ENCODE results near the gene RGS9.

The RGS9 gene

GRCh38 chr17:65172496-65173136, 35.4 kb downstream of the RGS9 start:
- Histone ChIP-seq H4K8ac (ENCODE audit: low read depth, low read length) (no peak overlapping the region), H3K56ac (ENCODE audit: low read length) (no peak overlapping the region), H3K36me3 (ENCODE audit: control insufficient read depth, insufficient read depth, low read length) (no peaks in the 10 kb centered on the region), H3K79me1 (ENCODE audit: low read length) (no peaks in the 10 kb centered on the region), H3K4ac (ENCODE audit: low read depth, low read length) (no peak overlapping the region), H2BK5ac (ENCODE audit: low read length) (no peak overlapping the region), H2AK5ac (ENCODE audit: low read length) (no peak overlapping the region), H3K4me2 (ENCODE audit: low read length) (no peak overlapping the region), H3K79me2 (ENCODE audit: control insufficient read depth, insufficient read depth, low read length) (no peaks in the 10 kb centered on the region), H3K27ac (ENCODE audit: low read depth, low read length) (no peak overlapping the region), H4K5ac (ENCODE audit: low read length) (no peak overlapping the region), H3K23ac (ENCODE audit: low read length) (no peak overlapping the region), H3K9ac (ENCODE audit: low read length) (no peak overlapping the region), H3K4me1 (ENCODE audit: control insufficient read depth, low read depth, low read length) (peaks cover 6% of the 10 kb centered on the region), H3K27me3 (ENCODE audit: insufficient read depth, low read length, poor library complexity) (no peaks in the 10 kb centered on the region), H3K18ac (ENCODE audit: low read length) (no peak overlapping the region), H3K4me3 (ENCODE audit: low read length) (no peak overlapping the region), H2BK120ac (ENCODE audit: low read depth, low read length) (no peak overlapping the region), H2BK15ac (replicated peaks; ENCODE audit: low read depth) (no peak overlapping the region)
- no peak for DNase-seq
- WGBS (ENCODE audit: extremely low coverage, insufficient coverage, low lambda C conversion rate): no CpG with 5 or more reads among the region's 11 CpGs

DNA sequence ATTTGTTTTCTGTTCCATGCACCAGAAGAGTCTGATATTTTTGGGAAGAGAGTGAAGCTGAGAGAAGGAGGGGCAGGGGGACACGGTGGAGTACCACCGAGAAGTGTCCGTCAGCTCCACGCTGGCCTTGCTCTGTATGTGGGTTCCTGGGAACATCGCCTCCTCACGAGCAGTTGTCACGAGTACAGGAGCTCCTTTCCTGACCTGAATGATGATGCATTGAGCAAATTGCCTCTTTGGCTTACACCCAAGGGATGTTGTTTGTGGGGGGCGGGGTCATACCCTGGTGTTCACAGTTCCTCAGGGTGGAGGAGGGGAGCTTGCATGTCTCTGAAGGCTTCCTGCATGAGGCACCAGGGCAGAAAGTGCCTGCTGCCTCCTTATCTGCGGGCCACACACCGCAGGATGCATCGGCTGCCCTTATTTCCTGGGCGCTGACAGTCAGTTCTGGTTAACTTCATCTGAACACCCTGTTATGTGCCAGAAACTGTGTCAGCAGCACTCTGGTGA, 36.2 kb downstream of the RGS9 start:
- Histone ChIP-seq H2BK5ac (ENCODE audit: low read length) (no peak overlapping the region), H3K36me3 (ENCODE audit: control insufficient read depth, insufficient read depth, low read length) (no peaks in the 10 kb centered on the region), H3K79me1 (ENCODE audit: low read length) (no peaks in the 10 kb centered on the region), H2BK120ac (ENCODE audit: low read depth, low read length) (no peak overlapping the region), H3K23ac (ENCODE audit: low read length) (no peak overlapping the region), H3K27ac (ENCODE audit: low read depth, low read length) (no peak overlapping the region), H3K4me2 (ENCODE audit: low read length) (no peak overlapping the region), H2AK5ac (ENCODE audit: low read length) (no peak overlapping the region), H2BK15ac (replicated peaks; ENCODE audit: low read depth) (no peak overlapping the region), H3K18ac (ENCODE audit: low read length) (no peak overlapping the region), H4K8ac (ENCODE audit: low read depth, low read length) (no peak overlapping the region), H3K79me2 (ENCODE audit: control insufficient read depth, insufficient read depth, low read length) (no peaks in the 10 kb centered on the region), H3K4ac (ENCODE audit: low read depth, low read length) (no peak overlapping the region), H3K56ac (ENCODE audit: low read length) (peak overlapping the region; percentile 22), H3K4me3 (ENCODE audit: low read length) (no peak overlapping the region), H3K9ac (ENCODE audit: low read length) (no peak overlapping the region), H3K4me1 (ENCODE audit: control insufficient read depth, low read depth, low read length) (peaks cover 6% of the 10 kb centered on the region), H4K5ac (ENCODE audit: low read length) (no peak overlapping the region), H3K27me3 (ENCODE audit: insufficient read depth, low read length, poor library complexity) (no peaks in the 10 kb centered on the region)
- WGBS (ENCODE audit: extremely low coverage, insufficient coverage, low lambda C conversion rate): no CpG with 5 or more reads among the region's 12 CpGs
- peak; percentile 39 for DNase-seq

GRCh38 chr17:65173976-65174683, 37.0 kb downstream of the RGS9 start:
- no peaks in the 10 kb centered on the region for H3K36me3 ChIP-seq (ENCODE audit: control insufficient read depth, insufficient read depth, low read length)
- no peak for DNase-seq
- no peaks in the 10 kb centered on the region for H3K27me3 ChIP-seq (ENCODE audit: insufficient read depth, low read length, poor library complexity)
- no peak overlapping the region for H3K18ac ChIP-seq (ENCODE audit: low read length)
- H2BK5ac ChIP-seq (ENCODE audit: low read length): no peak overlapping the region
- no CpG with 5 or more reads among the region's 9 CpGs for WGBS (ENCODE audit: extremely low coverage, insufficient coverage, low lambda C conversion rate)
- H3K27ac ChIP-seq (ENCODE audit: low read depth, low read length): no peak overlapping the region
- H4K8ac ChIP-seq (ENCODE audit: low read depth, low read length): no peak overlapping the region
- no peak overlapping the region for H3K4ac ChIP-seq (ENCODE audit: low read depth, low read length)
- H3K56ac ChIP-seq (ENCODE audit: low read length): no peak overlapping the region
- no peak overlapping the region for H4K5ac ChIP-seq (ENCODE audit: low read length)
- no peak overlapping the region for H3K9ac ChIP-seq (ENCODE audit: low read length)
- H3K23ac ChIP-seq (ENCODE audit: low read length): no peak overlapping the region
- no peak overlapping the region for H2BK120ac ChIP-seq (ENCODE audit: low read depth, low read length)
- no peak overlapping the region for H3K4me3 ChIP-seq (ENCODE audit: low read length)
- no peak overlapping the region for H2AK5ac ChIP-seq (ENCODE audit: low read length)
- no peak overlapping the region for H3K4me2 ChIP-seq (ENCODE audit: low read length)
- H3K4me1 ChIP-seq (ENCODE audit: control insufficient read depth, low read depth, low read length): peaks cover 6% of the 10 kb centered on the region
- no peaks in the 10 kb centered on the region for H3K79me1 ChIP-seq (ENCODE audit: low read length)
- H3K79me2 ChIP-seq (ENCODE audit: control insufficient read depth, insufficient read depth, low read length): no peaks in the 10 kb centered on the region
- no peak overlapping the region for H2BK15ac ChIP-seq (replicated peaks; ENCODE audit: low read depth)

DNA sequence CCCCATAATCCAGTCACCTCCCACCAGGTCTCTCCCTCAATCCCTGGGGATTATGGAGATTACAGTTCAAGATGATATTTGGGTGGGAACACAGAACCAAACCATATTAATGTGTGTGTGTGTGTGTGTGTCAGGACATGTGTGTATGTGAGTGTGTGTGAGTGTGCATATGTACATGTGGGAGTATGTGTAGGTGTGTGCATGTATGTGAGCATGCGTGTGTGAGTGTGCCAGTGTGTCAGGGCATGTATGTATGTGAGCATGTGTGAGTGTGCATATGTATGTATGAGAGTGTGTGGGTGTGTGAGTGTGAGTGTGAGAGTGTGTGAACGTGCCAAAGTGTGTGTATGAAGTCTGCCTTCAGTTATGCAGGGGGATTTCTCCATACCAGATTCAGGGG, 37.8 kb downstream of the RGS9 start:
- Histone ChIP-seq H2BK15ac (replicated peaks; ENCODE audit: low read depth) (no peak overlapping the region), H3K27me3 (ENCODE audit: insufficient read depth, low read length, poor library complexity) (no peaks in the 10 kb centered on the region), H3K56ac (ENCODE audit: low read length) (no peak overlapping the region), H3K9ac (ENCODE audit: low read length) (no peak overlapping the region), H3K79me1 (ENCODE audit: low read length) (no peaks in the 10 kb centered on the region), H3K36me3 (ENCODE audit: control insufficient read depth, insufficient read depth, low read length) (no peaks in the 10 kb centered on the region), H3K23ac (ENCODE audit: low read length) (no peak overlapping the region), H3K4me1 (ENCODE audit: control insufficient read depth, low read depth, low read length) (peaks cover 6% of the 10 kb centered on the region), H3K18ac (ENCODE audit: low read length) (no peak overlapping the region), H2BK120ac (ENCODE audit: low read depth, low read length) (no peak overlapping the region), H3K79me2 (ENCODE audit: control insufficient read depth, insufficient read depth, low read length) (no peaks in the 10 kb centered on the region), H3K4me2 (ENCODE audit: low read length) (no peak overlapping the region), H3K4me3 (ENCODE audit: low read length) (no peak overlapping the region), H3K4ac (ENCODE audit: low read depth, low read length) (no peak overlapping the region), H4K5ac (ENCODE audit: low read length) (no peak overlapping the region), H3K27ac (ENCODE audit: low read depth, low read length) (no peak overlapping the region), H4K8ac (ENCODE audit: low read depth, low read length) (no peak overlapping the region), H2BK5ac (ENCODE audit: low read length) (no peak overlapping the region), H2AK5ac (ENCODE audit: low read length) (no peak overlapping the region)
- no peak for DNase-seq
- WGBS (ENCODE audit: extremely low coverage, insufficient coverage, low lambda C conversion rate): no CpG with 5 or more reads among the region's 2 CpGs

DNA sequence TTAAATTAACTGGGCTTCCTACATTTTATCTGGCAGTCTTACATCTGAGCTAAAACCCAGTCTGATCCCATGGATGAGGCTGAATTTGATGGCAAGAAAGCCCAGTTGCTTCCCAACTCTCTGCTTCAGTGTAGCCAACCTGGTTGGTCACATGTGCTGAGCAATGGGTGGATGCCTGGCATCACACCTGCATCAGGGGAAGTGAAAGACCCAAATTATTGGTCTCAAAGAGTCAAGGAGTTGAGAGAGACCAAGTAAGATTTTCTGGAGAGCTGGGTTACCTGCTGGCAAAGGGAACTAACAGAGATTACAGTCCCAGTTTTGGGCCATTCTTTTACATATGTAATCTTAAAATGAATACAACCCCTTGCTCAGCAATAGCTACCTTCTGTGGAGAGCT, 38.8 kb downstream of the RGS9 start:
- Histone ChIP-seq H4K5ac (ENCODE audit: low read length) (no peak overlapping the region), H3K36me3 (ENCODE audit: control insufficient read depth, insufficient read depth, low read length) (no peaks in the 10 kb centered on the region), H3K4ac (ENCODE audit: low read depth, low read length) (no peak overlapping the region), H3K79me2 (ENCODE audit: control insufficient read depth, insufficient read depth, low read length) (no peaks in the 10 kb centered on the region), H4K8ac (ENCODE audit: low read depth, low read length) (no peak overlapping the region), H2BK120ac (ENCODE audit: low read depth, low read length) (no peak overlapping the region), H3K4me2 (ENCODE audit: low read length) (no peak overlapping the region), H2BK5ac (ENCODE audit: low read length) (no peak overlapping the region), H3K9ac (ENCODE audit: low read length) (no peak overlapping the region), H3K27ac (ENCODE audit: low read depth, low read length) (no peak overlapping the region), H3K79me1 (ENCODE audit: low read length) (no peaks in the 10 kb centered on the region), H3K27me3 (ENCODE audit: insufficient read depth, low read length, poor library complexity) (no peaks in the 10 kb centered on the region), H2BK15ac (replicated peaks; ENCODE audit: low read depth) (no peak overlapping the region), H3K23ac (ENCODE audit: low read length) (no peak overlapping the region), H3K4me3 (ENCODE audit: low read length) (no peak overlapping the region), H2AK5ac (ENCODE audit: low read length) (no peak overlapping the region), H3K56ac (ENCODE audit: low read length) (no peak overlapping the region), H3K18ac (ENCODE audit: low read length) (no peak overlapping the region), H3K4me1 (ENCODE audit: control insufficient read depth, low read depth, low read length) (peaks cover 6% of the 10 kb centered on the region)
- no peak for DNase-seq

Measured in mesendoderm (in vitro differentiated cells).